HG02970 (cell line): ENCODE data around the gene ZDHHC6.
"Not testable (repeated sequence)": the region's sequence is repeated elsewhere in the genome, so short reads cannot be mapped to it uniquely, and the experiment has no call there.

Source experiments
- ATAC-seq: cut with Tn5 transposase; IDR thresholded peaks from one replicate; pipeline ENCODE4 v1.9.1; 2021; ENCODE audit warnings: mild to moderate bottlenecking, moderate library complexity, moderate number of reproducible peaks; ENCODE audit not compliant: unreplicated experiment, low FRiP score

The ZDHHC6 gene

DNA sequence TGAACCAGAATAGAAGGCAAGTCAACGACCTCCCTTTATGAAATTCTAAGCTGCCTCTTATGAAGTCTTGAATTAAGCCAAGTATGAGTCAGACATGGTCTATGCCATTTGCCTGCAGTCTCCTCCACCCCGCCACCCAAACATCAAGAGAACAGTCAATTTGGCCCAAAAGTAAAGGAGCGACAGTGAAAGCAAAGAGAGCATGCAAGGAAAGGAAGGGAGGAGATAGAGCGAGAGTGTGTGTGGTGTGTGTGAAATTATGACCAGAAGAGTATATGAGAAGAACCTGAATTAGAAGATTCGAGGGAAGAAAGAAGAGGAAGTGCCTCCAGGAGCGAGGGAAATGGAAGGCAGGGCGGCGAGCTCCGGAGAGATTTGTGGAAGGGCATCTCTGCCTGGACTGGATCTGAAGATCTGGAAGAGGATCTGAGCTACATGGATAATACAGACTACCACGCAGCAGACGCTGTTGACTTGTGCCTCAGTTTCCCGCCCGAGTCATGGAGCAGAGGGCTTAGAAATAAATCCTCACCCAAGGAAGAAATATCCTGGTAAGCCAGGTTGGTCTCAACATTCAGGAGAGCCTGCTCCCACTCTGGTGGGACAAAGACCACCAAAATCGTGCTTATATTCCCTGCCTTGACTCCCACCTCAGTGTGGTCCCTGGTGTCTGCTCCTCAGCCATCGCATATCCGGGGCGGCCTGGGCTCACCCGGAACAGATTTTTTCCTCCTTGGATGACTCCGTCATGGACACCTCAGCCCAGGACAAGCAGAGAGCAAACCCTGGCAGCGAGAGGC, 459 bp downstream of the ZDHHC6 start:
- ATAC-seq = no peak

DNA sequence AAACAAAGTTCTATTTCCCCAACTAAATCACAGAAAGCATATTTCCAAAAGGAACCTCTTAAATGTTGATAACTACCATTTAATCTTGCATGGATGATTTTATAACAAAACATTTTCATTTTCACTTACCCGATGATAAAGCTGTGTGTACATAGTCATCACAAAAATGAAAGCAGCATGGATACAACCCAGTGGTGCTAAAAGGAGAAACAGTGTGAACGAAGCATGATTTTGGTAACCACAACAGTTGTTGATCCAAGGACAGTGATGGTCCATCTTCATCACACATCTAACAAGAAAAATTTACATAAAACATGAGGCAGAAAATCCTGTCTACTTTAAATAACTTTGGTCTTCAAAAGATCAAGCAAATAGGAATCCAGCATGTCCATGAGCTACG, 4.7 kb downstream of the ZDHHC6 start:
- no peak for ATAC-seq

DNA sequence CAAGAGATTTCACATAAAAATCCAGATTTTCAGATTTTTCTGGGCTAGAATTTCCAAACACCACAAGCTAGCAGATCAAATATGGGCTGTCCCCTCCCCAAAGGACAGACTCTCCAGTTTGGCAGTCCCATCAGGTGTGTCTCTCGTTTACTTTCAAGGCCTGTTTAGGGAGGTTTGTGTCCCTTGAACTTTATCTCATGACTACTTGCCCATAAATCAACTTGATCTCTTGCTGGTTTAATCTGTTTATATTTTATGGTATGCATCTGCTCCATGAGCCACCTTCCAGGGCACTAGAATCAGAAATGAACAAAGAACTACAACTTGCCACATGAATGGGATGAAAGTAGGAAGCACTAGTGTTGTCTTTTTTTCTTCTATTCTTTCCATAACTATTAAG, 5.2 kb downstream of the ZDHHC6 start:
- ATAC-seq = no peak

DNA sequence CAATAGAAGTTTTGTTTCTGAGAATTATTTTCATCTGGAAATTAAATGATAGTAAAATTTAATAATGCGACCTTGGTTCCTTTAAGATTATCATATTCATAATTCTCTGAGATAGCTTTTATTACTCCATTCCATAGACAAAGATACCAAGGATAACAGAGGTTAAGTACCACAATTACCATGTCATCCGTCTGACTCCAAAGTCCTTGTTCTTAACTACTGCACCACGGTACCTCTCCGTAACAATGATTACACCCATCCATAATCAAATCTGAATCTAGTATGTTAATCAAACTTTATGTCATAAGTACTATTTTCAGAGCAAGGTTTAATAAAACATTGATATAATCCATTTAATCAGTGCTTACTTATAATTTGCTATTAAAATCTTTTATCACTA, 8.4 kb downstream of the ZDHHC6 start:
- ATAC-seq = no peak

DNA sequence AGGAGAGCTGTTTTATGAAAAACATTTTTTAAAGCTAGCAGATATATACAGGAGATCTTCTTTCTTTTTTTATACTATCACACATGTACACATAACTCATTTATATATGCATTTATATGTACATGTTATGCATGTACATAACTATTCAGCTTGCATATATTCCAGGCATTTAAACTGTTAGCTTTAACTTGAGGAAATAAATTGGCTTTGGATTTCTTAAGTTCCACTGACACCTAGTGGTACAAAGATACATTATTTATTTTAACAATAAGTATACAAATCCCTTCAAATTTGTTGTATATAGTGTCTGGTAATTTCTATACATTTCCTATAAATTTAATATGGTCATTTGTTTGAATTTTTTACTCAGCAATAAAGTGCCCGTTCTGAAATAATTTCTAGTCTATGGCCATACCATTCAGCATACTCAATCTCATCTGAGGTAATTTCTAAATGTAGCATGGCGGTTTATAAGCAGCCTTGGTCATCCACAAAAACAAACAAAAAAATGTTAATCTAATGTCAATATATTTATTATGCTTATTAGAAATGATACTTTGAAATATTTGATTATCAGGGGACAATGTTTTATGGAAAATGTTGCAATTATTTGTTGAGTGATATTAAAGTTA, 11.6 kb downstream of the ZDHHC6 start:
- ATAC-seq = no peak

DNA sequence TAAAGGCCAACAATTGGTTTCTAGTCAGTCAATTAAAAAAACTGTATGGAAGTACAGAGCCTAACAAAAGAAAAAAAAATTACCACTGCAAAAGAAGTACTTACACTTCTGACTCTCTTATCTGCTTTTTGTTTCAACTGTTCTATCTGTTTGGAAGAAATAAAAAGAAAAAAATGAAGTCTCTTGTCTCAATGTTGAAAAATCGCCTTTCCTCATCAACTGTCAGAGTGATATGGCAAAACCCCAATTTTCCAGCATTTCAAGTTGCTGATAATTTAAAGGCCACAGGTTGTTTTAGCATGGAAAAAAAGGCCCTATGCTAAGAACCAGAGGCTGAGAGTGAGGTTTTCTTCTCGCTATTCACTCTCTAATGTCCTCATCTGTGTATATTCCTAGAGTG, 13.6 kb downstream of the ZDHHC6 start:
- no peak for ATAC-seq

DNA sequence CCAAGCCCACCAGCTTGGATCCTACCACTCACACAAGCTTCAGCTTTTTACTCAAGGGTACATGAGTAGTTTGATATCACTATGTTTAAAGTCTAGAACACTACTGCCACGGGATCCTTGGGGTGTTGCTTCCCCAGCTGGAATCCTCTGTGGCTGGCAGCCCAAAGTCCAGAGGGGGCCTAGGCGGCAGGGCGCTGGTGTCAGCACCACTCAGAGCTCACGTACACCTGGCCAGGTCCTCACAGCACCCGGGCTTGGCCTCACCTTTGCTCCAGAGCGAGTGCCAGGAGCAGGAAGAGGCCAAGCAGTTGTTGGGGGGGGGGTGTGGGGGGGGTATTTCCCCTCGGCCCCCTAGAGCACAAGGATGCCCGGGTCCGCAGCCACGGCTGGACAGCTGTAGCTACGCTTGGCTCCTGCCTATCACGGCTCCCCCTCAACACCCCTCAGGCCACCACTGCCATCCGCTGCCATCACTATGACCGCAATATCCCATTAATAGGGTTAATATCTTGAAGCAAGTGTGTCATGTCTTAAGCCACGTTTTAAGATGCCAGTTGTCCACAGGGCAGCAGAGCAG, 17.0 kb downstream of the ZDHHC6 start:
- ATAC-seq = no peak

DNA sequence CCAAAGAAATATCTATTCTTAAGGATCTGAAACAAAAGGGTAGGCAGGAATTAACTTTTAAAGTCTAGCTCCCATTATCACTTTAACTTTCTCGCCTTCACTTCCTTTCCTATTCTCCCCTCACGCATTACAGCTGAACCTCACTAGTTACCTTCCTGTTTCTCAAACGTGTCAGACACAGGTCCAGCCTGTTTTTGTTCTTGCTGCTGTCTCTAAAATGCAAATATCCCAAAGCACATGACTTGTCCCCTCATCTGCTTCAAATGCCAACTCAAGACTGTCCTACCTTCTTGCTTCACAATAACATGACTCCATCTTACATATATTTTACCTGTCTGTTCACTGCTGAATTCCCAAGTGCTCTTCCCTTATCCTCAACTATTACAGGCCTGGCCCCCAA, 17.6 kb downstream of the ZDHHC6 start:
- ATAC-seq = no peak

DNA sequence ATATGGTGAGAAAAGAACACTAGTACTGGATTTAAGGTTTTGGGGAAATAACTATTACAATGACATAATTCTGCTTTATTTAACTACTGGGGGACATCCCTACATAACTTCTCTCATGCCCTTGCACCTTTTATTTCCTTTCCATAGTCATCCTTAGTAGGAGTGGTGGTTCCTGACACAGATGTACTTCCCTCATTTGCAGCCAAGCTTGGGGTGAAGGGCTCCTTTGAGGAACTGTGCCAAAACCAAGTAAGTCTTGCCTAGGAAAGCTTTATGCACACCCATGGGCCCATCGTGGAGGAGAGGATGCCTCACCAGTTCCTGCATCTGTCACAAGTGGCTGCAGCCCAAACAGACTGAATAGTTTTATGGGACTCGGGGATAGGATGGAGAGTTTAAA, 20.6 kb downstream of the ZDHHC6 start:
- no peak for ATAC-seq

DNA sequence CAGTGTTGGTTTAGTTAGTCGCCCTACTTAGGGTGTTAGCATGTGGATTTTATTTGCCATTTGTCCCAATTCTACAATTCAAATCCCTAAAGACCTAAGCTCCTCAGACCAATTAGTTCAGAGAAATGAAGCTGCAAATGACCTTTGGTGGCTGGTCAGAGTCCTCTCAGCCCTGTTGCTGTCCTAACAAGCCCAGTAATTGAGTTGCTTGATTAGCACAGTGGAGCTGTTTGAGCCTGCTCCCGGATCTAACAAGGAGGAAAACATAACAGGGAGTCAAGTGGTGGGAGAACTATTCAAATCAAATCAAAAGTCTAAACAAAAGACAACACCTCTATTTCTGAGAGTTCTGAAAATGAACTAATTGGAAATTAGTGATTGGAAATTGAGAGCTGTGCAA, 22.1 kb downstream of the ZDHHC6 start:
- ATAC-seq = no peak

DNA sequence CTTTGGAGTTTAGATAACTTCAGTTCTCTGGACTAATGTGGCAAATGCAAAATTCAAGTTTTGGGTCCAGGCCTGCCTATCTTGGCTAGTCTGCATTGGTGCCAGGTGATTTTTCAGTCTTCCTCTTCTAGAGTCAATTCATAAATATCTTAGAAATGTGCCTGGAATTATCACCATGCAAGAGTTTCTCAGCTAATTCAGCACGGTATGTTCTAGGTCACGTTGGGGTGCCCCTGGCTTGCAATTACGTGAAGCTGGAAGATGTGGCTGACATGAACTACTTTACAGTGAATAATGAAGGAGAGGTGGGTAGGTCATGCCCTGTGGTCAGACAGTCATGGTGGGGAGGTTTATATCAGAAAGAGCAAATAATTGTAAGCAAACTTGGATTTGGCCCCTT, 25.0 kb downstream of the ZDHHC6 start:
- ATAC-seq = no peak

DNA sequence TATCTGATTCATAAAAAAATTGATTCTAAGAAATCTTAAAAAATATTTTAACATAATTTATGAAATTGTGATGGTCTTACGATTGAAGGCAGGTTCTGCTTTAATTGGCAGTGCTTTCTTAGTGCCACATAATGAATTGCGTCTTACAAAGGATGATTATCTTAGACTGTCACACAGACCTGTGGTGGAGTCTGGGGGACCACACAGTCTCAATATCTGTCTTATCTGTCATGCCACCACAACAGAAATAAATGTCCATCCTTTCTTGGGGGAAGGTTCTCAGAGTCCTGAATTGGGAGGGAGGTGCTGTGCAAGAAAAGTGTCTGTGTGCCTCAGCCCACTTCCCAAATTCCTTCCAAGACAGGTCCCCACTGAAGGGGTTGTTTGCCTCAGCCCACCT, 34.0 kb downstream of the ZDHHC6 start:
- ATAC-seq = no peak

DNA sequence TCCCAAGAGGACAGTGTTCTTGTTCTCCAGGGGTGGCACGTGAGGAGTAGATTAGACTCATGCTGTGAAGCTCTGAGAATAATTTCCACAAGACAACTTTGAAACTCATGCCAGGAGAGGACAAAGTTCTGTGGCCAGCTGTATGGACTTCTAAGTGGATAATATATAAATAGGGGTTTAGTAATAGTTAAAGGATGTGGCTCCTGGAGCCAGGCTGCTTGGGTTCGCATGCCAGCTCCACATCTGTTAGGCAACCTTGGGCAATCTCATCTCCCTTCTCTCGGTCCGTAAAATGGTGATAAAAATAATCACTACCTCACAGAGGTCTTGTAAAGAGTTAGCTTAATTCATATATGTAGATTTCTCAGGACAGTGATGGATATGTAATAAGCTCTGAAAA, 37.0 kb downstream of the ZDHHC6 start:
- no peak for ATAC-seq

DNA sequence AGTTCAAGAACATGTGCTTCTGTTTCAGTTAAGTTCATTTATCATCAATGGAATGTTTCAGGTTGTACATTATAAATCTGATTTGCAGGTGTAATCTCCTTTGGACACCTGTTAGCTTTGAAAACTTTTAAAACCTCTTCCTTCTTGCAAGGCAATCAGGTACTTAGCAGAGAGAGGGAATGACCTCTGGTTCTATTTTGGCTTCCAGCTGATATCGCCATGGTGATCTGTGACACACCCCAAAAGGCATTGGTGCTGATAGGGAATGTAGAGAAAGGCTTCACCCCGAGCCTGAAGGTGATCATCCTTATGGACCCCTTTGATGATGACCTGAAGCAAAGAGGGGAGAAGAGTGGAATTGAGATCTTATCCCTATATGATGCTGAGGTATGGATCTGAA, 37.4 kb downstream of the ZDHHC6 start:
- no peak for ATAC-seq

DNA sequence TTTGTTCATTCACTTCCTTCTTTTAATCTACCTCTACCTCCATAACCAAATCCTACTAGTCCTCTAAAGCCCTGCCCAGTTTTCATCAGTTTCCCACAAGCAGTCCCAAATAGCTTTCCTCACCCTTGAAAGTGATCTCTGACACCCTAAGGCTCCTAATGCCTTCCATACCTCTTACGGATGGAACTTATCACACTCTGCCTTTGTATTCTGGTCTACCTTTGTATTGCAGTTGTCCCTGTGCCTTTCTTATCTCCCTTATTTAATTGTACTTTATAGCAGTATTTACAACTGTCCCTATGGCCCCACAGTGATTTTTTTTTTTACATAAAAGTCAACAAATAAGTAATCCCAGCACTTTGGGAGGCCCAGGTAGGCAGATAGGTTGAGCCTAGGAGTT, 39.0 kb downstream of the ZDHHC6 start:
- no peak for ATAC-seq

DNA sequence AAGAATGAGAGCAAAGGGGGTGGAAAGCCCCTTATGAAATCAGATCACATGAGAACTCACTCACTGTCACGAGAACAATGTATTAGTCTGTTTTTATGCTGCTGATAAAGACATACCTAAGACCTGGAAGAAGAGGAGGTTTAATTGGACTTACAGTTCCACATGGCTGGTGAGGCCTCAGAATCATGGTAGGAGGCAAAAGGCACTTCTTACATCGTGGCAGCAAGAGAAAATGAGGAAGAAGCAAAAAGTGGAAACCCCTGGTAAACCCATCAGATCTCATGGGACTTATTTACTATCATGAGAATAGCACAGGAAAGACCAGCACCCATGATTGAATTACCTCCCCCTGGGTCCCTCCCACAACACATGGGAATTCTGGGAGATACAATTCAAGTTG, 39.9 kb downstream of the ZDHHC6 start:
- ATAC-seq = not testable (repeated sequence)

DNA sequence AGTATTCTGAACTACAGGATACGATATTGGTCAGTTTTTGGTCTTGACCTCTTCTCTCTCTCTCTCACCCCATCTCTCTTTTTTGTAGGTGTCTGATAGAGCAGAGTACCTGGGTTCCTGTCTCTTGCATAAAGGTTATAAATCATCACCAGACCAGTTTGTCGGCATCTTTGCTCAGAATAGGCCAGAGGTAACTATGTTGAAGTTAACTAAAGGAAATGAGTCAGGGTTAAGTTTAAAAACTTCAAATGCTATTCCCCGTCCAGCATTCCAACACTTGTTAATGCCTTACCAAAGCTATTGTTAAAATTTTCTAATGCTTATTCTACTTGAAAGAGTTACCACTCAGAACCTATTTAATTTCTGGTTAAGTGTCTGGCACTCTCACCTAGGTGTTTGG, 42.1 kb downstream of the ZDHHC6 start:
- no peak for ATAC-seq

DNA sequence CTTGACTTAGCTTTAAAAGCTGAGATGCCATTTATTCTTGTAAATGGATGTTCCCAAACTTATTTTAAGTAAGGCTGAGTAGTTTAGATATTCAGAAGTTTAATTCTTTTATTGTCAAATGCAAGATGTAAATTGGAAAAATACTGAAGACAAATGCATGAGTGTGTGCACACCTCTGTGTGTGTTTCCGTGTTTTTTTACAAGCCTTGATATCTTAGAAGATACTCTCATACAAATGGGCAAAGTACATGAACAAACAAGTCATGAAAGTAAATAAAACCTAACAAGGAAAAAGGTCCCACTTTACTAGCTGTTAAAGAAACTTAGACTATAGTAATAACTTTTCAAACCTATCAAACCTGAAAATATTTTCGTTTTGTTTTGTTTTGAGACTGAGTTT, 43.8 kb downstream of the ZDHHC6 start:
- ATAC-seq = no peak

DNA sequence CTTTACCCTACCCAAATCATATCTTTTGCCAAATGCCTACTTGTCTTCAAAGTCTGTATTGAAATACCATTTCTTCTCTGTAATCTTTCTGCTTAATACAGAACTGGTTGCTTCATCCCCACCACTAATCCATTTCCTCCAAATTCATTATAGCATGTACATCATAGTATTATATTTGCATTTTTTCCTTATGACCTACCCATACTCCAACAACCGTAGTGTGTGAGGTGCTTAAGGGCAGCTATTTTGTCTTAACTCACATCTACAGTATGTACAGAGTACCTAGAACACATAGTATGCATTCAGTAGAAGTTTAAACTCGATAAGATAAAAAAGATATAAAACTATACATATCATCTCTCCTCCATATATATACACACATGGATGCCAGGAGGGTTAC, 49.1 kb downstream of the ZDHHC6 start:
- no peak for ATAC-seq

DNA sequence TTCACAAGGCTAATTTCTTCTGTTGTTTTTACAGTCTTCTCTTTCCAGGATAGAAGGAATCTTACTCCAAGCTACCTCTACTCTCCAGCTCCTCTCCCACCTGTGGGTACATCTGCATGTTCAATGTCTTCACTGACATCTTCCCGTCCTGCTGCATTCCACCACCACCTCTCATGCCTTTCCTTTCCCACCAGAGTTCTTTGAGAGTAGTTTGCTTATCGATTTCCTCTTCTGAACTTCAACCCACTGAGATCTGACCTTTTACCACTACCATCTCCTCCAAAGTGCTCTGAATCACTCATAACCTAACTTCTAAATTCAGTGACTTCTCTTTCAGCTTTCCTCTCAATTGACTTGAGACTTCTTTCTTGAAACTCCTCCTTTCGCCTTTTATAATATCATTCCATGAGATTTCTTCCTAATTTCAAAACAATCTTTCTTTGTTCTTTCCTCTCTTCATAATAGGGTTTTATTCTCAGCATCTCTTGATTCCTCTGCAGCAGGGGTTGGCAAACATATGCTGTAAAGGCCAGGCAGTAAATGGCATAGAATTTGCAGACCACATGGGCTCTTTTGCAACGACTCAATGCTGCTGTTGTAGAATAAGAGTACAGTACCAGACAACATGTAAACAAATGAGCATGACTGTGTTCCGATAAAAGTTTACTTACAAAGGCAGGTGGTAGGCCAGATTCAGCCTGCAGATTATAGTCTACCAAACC, 50.7 kb downstream of the ZDHHC6 start:
- ATAC-seq = no peak

DNA sequence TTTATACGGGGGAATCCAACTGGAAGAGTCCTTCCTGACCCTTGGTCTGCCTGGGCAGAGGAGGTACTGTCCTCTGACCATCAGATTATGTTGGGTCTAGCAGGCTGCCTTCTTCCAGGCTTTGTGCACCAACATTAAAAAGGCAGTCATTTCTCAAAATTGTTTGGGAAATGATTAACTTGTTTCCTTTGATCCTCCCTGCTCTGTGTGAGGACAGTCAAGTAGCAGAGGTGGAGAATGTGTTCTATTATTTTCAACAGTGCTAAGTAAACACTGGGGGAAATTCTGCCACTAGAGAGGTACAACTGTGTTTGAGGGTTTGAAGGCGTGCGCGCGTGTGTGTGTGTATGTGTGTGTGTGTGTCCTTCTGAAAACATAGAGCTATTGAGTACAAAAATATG, 52.2 kb downstream of the ZDHHC6 start:
- no peak for ATAC-seq
